Adrenal gland (tissue), 5 donors: ENCODE results near the gene WEE1.

Experiments used
- POLR2A ChIP-seq, 2 donors: fragments of 450-650 bp; IDR thresholded peaks; one replicate each; pipeline ENCODE4 v1.6.1; 2017; ENCODE audit warnings: antibody characterized with exemption in 2 of 2, mild to moderate bottlenecking in 2 of 2, moderate library complexity in 1 of 2
- TF ChIP-seq, protein P1 (sequence below), 6 experiments: fragments of 450-650 bp in 4 of 6; fragments of 200-600 bp in 2 of 6; sonication (generic) in 1 of 6; IDR thresholded peaks; 1 replicate in 5 of 6; 2 replicates in 1 of 6; pipeline versions ENCODE4 v1.5.1 to v1.8.0; 2016 to 2021; ENCODE audit warnings: antibody characterized with exemption in 6 of 6, mild to moderate bottlenecking in 2 of 6, moderate library complexity in 1 of 6
- donor health status: DM: no; HTN: no; CAD: no.

GRCh38 chr11:9530901-9531625 lies 42.4 kb upstream of the WEE1 start:
- no peak for TF ChIP-seq POLR2A (IDR thresholded peaks at IDR 0.05)
- TF ChIP-seq, protein P1, sequence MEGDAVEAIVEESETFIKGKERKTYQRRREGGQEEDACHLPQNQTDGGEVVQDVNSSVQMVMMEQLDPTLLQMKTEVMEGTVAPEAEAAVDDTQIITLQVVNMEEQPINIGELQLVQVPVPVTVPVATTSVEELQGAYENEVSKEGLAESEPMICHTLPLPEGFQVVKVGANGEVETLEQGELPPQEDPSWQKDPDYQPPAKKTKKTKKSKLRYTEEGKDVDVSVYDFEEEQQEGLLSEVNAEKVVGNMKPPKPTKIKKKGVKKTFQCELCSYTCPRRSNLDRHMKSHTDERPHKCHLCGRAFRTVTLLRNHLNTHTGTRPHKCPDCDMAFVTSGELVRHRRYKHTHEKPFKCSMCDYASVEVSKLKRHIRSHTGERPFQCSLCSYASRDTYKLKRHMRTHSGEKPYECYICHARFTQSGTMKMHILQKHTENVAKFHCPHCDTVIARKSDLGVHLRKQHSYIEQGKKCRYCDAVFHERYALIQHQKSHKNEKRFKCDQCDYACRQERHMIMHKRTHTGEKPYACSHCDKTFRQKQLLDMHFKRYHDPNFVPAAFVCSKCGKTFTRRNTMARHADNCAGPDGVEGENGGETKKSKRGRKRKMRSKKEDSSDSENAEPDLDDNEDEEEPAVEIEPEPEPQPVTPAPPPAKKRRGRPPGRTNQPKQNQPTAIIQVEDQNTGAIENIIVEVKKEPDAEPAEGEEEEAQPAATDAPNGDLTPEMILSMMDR (IDR thresholded peaks at IDR 0.05), result no peak
